Measurements from ENCODE around the gene ASF1B.

Gene ASF1B

DNA sequence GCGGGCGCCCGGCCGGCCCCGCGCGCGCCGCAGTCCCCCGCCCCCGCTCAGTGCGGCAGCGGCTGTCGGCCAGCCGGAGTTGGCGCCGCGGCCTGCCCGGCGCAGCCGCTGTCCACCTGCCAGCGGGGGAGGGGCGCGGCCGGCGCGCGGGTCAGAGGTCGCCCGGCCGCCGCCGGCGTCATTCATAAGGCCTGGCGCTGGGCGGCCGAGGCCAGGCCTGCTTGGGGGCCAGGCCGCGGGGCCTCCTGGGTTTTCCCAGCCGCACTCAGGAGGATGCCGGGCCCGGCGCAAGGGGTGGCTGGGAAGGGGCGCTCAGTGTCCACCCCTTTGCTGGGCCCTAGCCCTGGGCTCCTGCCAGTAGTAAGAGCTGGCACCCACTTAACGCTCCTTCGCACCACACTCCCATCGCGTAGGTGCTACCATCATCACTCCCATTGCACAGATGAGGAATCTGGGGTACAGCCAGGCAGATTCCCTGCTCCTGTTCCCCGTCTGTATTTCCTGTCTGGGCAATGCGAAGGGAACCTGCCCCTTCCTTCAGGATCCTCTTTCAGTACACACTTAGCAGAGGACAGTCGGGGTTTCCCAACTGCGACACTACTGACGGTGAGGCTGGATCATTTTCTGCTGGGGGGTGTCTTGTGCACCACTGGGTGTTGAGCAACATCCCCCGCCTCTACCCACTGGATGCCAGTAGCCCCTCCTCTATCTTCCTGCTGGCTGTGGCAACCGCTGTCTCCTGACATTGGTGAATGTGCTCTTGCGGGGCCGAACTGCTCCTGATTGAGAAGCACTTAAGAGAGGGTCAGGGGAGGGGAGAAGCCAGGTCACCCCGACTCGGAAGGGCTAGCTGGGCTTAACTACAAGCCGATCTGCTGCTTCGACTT, 18.0 kb downstream of the ASF1B start:
- H3K4me1 ChIP-seq (ENCODE audit: control insufficient read depth, insufficient read depth, low read length): peaks cover 23% of the 10 kb centered on the region
- no peaks in the 10 kb centered on the region for H3K36me3 ChIP-seq (ENCODE audit: control insufficient read depth, insufficient read depth, low read length)
- peak overlapping the region; percentile 72 for H3K4me3 ChIP-seq (ENCODE audit: low read length)
- H3K27ac ChIP-seq (ENCODE audit: low read depth, low read length): peak overlapping the region; percentile 95
- H3K9ac ChIP-seq (ENCODE audit: low read length): peak overlapping the region; percentile 86
- H3K27me3 ChIP-seq (ENCODE audit: control insufficient read depth, insufficient read depth, low read length): no peaks in the 10 kb centered on the region

DNA sequence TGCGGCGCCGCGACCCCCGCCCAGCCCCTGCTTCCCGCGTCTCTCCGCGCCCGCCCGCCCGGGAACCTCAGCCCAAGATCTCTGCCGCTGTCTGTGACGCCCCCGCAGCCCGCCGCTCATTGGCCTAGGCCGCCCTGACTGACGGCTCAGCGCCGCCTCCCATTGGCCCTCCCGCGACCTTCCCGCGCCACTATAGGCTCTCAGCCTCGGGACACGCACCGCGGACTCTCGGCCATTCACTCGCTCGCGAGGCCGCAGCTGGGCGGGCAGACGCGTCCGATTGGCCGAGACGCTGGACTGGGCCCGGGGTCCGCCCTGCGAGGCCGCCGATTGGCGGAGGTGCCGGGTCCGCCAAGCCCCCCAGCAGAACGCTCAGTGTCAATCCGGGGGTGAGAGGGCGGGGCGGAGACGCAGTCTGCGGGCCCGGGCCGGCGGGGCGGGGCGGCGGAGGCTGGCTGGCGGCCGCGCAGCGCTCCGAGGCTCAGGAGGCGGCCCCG, 18.7 kb downstream of the ASF1B start, which contains the start of gene PRKACA:
PRKACA (minus strand) TSS at position 95 of the 497 bp plus-strand sequence. CDS start 215 bp downstream, outside the sequence.
- H3K27ac ChIP-seq (ENCODE audit: low read depth, low read length): peak within 1 kb of the TSS; percentile 95
- H3K4me3 ChIP-seq (ENCODE audit: low read length): peak within 1 kb of the TSS; percentile 74
- peak within 1 kb of the TSS; percentile 86 for H3K9ac ChIP-seq (ENCODE audit: low read length)
- H3K36me3 ChIP-seq (ENCODE audit: control insufficient read depth, insufficient read depth, low read length): no peaks in the 10 kb centered on the region
- H3K27me3 ChIP-seq (ENCODE audit: control insufficient read depth, insufficient read depth, low read length): no peaks in the 10 kb centered on the region
- peaks cover 30% of the 10 kb centered on the region for H3K4me1 ChIP-seq (ENCODE audit: control insufficient read depth, insufficient read depth, low read length)

DNA sequence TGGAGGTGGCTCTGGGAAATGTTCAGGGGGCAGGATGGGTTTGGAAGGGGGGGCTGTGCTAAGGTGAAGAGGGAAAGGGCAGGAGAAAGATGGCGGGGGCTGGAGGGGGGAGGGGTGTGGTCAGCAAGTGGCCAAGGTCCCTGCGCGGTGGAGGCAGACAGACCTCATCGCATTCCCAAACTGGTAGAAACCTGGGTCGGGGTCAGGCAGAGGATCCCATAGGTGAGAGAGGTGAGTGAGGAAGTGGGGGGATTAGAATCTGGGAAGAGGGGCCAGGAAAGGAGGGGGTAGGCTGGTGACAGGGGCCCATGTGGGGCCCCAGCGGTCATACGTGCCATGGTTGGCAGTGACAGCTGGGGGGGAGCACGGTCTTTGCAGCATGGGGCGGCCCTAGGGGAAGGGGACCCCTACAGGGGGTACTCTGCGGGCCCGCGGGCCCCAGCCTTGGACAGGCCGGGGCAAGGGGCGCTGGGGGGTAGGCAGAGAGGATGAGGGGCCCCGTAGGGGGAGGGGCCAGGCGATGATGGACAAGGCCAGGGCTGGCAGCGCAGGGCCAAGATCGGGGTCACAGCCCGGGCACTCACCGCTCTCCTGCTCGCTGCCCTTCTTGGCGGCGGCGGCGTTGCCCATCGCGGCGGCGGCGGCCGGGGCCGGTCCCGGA, 19.3 kb downstream of the ASF1B start:
- Histone ChIP-seq H3K4me3 (ENCODE audit: low read length) (peak overlapping the region; percentile 74), H3K27me3 (ENCODE audit: control insufficient read depth, insufficient read depth, low read length) (no peaks in the 10 kb centered on the region), H3K36me3 (ENCODE audit: control insufficient read depth, insufficient read depth, low read length) (no peaks in the 10 kb centered on the region), H3K9ac (ENCODE audit: low read length) (peak overlapping the region; percentile 13), H3K27ac (ENCODE audit: low read depth, low read length) (peak overlapping the region; percentile 63), H3K4me1 (ENCODE audit: control insufficient read depth, insufficient read depth, low read length) (peaks cover 33% of the 10 kb centered on the region)

DNA sequence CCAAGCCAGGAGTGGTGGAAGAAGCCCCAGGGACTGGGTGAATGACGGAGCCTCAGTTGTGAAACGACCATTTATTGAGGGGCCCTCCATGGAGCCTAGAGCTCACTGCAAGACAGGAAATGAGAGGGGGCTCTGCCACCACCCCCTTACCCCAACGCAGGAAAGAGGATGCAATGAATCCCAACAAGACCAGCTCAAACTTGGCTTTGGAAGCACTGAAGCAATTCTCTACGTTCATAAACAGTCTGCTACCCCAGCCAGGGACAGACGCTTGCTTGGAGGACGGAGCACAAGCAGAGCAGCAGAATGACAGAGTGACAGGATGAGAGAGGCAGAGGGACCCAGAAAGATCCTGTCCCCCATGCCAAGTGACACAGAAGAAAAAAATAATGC, 19.9 kb downstream of the ASF1B start:
- peak overlapping the region; percentile 74 for H3K4me3 ChIP-seq (ENCODE audit: low read length)
- H3K27ac ChIP-seq (ENCODE audit: low read depth, low read length): peak overlapping the region; percentile 28
- H3K4me1 ChIP-seq (ENCODE audit: control insufficient read depth, insufficient read depth, low read length): peaks cover 33% of the 10 kb centered on the region
- no peaks in the 10 kb centered on the region for H3K27me3 ChIP-seq (ENCODE audit: control insufficient read depth, insufficient read depth, low read length)
- H3K9ac ChIP-seq (ENCODE audit: low read length): peak overlapping the region; percentile 13
- no peaks in the 10 kb centered on the region for H3K36me3 ChIP-seq (ENCODE audit: control insufficient read depth, insufficient read depth, low read length)

DNA sequence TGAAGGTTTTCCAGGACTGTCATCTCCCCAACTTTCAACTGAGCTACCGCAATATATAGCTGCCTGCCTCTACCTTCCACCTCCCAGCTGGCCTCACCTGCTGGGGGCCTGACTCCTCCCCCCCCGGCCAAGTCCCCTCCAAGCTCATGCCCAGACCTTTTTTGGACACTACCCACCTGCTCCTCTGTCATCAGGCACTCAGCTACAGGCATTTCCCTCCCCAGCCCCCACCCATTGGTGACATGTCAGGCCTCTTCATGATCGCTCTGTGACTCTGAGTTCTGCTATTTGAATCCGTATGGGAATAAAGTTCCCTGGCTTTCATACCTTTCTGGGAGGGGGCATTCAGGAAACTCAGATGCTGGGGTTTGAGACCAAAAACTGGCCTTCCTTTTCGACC, 20.6 kb downstream of the ASF1B start:
- Histone ChIP-seq H3K27me3 (ENCODE audit: control insufficient read depth, insufficient read depth, low read length) (no peaks in the 10 kb centered on the region), H3K9ac (ENCODE audit: low read length) (no peak overlapping the region), H3K36me3 (ENCODE audit: control insufficient read depth, insufficient read depth, low read length) (no peaks in the 10 kb centered on the region), H3K4me3 (ENCODE audit: low read length) (no peak overlapping the region), H3K27ac (ENCODE audit: low read depth, low read length) (no peak overlapping the region), H3K4me1 (ENCODE audit: control insufficient read depth, insufficient read depth, low read length) (peaks cover 33% of the 10 kb centered on the region)

DNA sequence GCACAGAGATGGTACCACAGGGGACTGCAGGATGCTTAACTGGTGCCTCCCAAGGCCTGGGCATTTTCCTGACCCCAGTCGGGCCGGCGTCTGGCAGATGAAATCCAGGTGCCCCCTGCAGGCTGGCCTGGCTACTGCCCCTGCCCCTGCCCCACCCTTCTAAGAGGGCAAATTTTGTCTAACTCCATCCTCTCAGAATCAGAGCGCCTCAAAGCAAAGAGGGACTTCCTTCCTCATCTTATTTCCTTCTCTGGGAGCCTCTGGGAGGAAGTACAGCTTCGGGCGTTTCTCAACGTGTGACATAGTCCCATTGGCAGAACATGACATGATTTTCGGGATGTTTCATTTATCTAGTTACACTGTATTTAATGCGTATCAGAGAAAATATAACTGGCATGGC, 21.5 kb downstream of the ASF1B start:
- Histone ChIP-seq H3K4me1 (ENCODE audit: control insufficient read depth, insufficient read depth, low read length) (peaks cover 33% of the 10 kb centered on the region), H3K9ac (ENCODE audit: low read length) (no peak overlapping the region), H3K27ac (ENCODE audit: low read depth, low read length) (no peak overlapping the region), H3K4me3 (ENCODE audit: low read length) (no peak overlapping the region), H3K27me3 (ENCODE audit: control insufficient read depth, insufficient read depth, low read length) (no peaks in the 10 kb centered on the region), H3K36me3 (ENCODE audit: control insufficient read depth, insufficient read depth, low read length) (no peaks in the 10 kb centered on the region)

DNA sequence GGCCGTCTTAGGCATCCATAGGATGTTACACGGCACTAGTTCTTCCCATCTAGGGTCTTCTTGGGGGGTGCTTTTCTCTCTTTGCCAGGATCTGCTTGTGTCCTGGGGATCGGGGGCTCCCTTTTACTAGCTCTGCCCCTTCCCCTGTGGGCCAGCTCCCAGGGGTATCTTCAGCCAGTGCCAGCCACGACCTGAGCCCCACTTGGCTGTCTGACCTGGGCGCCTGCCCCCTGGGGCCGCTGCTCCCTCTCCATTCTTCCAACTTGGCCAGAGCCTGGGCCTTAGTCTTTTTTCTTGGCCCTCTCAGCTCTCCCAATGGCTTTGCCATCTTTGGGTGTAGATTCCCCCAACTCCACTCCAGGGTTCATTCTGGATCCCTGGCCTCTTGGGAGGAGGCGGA, 21.9 kb downstream of the ASF1B start:
- Histone ChIP-seq H3K9ac (ENCODE audit: low read length) (no peak overlapping the region), H3K4me3 (ENCODE audit: low read length) (no peak overlapping the region), H3K27me3 (ENCODE audit: control insufficient read depth, insufficient read depth, low read length) (no peaks in the 10 kb centered on the region), H3K4me1 (ENCODE audit: control insufficient read depth, insufficient read depth, low read length) (peaks cover 33% of the 10 kb centered on the region), H3K27ac (ENCODE audit: low read depth, low read length) (no peak overlapping the region), H3K36me3 (ENCODE audit: control insufficient read depth, insufficient read depth, low read length) (no peaks in the 10 kb centered on the region)

DNA sequence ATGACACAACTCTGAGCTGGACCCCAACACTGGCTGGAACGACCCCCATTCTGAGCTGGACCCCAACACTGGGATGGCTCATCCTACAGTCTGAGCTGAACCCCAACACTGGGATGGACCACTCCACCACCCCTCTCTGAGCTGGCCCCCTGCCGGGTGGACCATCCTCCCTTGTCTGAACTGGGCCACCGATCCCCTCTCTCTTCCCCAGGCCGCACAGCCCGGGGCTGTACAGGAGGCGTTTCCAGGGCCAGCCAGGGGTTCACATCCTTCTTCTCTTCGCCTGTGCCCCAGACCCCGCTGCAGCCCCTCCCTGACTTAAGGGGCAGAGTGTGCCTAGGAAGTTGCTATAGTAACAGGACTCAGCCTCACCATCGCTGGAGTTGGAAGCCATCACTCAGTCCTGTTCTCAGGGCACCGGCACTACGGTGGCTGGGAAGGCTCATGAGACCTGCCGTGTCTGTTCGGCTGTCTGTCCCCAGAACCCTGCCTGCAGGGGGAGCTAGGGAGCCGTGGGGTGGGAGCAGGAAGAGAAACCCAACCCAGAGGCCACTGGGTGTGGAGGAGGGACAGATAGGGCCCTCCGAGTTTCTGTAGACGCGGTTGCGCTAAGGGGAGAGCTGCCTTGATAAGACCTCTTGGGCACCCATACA, 22.5 kb downstream of the ASF1B start:
- no peaks in the 10 kb centered on the region for H3K27me3 ChIP-seq (ENCODE audit: control insufficient read depth, insufficient read depth, low read length)
- H3K36me3 ChIP-seq (ENCODE audit: control insufficient read depth, insufficient read depth, low read length): no peaks in the 10 kb centered on the region
- peaks cover 29% of the 10 kb centered on the region for H3K4me1 ChIP-seq (ENCODE audit: control insufficient read depth, insufficient read depth, low read length)
- no peak overlapping the region for H3K9ac ChIP-seq (ENCODE audit: low read length)
- peak overlapping the region; percentile 68 for H3K27ac ChIP-seq (ENCODE audit: low read depth, low read length)
- no peak overlapping the region for H3K4me3 ChIP-seq (ENCODE audit: low read length)

DNA sequence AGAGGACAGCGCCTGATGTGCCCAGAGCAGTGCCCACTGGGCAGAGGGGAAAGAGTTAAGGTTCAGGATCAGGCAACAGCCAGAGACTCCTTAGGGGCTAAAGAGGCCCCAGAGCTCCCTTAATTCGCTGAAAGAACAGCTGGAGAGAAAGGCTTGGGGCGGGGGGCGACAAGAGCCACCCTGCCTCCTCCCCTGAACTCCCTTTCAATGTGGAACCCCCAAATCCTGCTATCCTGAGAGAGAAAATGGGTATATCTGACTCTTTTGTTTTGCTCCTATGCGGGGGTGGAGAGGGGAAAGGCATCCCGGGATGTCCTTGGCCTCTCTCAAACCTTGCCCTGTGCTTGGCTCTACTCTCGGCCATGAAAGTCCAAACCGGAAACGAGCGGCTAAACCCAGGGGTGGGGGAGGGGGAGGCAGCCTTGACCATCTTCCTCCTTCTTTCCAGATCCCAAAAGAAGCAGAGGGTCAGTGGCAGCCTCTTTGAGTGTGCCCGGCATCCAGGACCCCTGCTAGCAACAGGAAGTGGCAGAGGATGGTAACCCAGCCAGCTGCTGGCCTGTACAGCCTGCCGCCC, 23.5 kb downstream of the ASF1B start:
- peaks cover 24% of the 10 kb centered on the region for H3K4me1 ChIP-seq (ENCODE audit: control insufficient read depth, insufficient read depth, low read length)
- H3K9ac ChIP-seq (ENCODE audit: low read length): no peak overlapping the region

DNA sequence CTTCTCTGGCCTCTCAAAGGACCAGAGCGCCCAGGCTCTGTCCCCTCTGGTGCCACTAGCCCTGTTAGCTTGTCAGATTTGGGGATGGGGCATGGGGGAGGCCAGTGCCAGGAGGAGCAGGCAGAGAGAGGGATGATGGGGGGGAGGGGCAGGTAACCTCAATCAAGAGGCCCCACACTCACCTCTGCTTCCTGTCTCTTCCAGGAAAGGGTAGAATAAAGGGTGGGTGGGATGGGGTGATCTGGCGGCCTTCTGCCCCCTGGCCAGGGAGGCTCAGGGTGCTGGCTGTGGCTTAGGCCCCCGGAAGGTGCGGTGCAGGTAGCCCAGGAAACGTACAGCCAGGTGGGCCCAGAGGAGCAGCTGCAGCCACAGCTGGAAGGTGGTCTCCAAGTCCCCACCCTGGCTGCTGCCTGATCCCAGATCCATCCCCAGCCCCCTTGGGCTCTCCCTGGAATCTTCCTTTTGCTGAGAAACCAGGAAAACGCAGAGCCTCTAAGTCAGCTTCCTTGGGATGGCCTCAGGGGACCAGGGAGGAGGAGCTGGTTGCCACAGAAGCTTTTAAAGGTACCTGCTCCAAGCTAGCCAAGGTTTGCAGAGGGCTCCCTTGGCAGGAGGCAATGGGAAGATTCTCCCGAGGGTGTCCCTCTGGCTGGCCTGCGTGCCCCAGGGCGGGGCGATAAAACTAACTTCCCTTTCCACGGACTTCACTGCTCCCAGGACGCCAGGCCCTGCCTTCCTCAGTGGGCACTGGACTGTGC, 24.2 kb downstream of the ASF1B start:
- Histone ChIP-seq H3K36me3 (ENCODE audit: control insufficient read depth, insufficient read depth, low read length) (no peaks in the 10 kb centered on the region), H3K27me3 (ENCODE audit: control insufficient read depth, insufficient read depth, low read length) (no peaks in the 10 kb centered on the region), H3K27ac (ENCODE audit: low read depth, low read length) (peak overlapping the region; percentile 68), H3K9ac (ENCODE audit: low read length) (no peak overlapping the region), H3K4me1 (ENCODE audit: control insufficient read depth, insufficient read depth, low read length) (peaks cover 30% of the 10 kb centered on the region), H3K4me3 (ENCODE audit: low read length) (peak overlapping the region; percentile 29)

More for the DNA sequence above, 23.5 kb downstream of the ASF1B start:
- Histone ChIP-seq H3K27me3 (ENCODE audit: control insufficient read depth, insufficient read depth, low read length) (no peaks in the 10 kb centered on the region), H3K4me3 (ENCODE audit: low read length) (peak overlapping the region; percentile 29), H3K36me3 (ENCODE audit: control insufficient read depth, insufficient read depth, low read length) (no peaks in the 10 kb centered on the region), H3K27ac (ENCODE audit: low read depth, low read length) (peak overlapping the region; percentile 68)

DNA sequence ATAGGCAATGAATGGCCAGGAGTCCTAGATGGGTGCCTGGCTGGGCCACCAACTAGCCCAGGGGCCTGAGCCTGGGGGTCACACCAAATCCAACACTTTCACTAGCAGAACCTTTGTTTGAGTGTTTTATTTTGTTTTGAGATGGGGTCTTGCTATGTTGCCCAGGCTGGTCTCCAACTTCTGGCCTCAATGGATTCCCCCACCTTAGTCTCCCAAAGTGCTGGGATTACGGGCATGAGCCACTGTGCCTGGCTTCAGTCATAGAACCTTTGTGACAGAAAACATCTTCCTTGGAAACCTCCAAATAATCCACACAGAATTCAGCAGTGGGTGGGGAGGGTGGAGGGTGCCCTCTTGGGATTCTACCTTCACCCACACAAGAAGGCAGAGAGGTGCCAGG, 24.9 kb downstream of the ASF1B start:
- no peaks in the 10 kb centered on the region for H3K27me3 ChIP-seq (ENCODE audit: control insufficient read depth, insufficient read depth, low read length)
- peaks cover 29% of the 10 kb centered on the region for H3K4me1 ChIP-seq (ENCODE audit: control insufficient read depth, insufficient read depth, low read length)
- no peak overlapping the region for H3K9ac ChIP-seq (ENCODE audit: low read length)
- H3K36me3 ChIP-seq (ENCODE audit: control insufficient read depth, insufficient read depth, low read length): peaks cover 2% of the 10 kb centered on the region
- no peak overlapping the region for H3K4me3 ChIP-seq (ENCODE audit: low read length)
- no peak overlapping the region for H3K27ac ChIP-seq (ENCODE audit: low read depth, low read length)
